Astrocyte (in vitro differentiated cells and primary cell): Measurements from ENCODE around the gene BCL11B. TPM values are rescaled to one million over a fixed set of nuclear protein-coding genes. Genes with fewer than 3 reads are reported as not detected.

Source experiments
- DNase-seq: peaks from one replicate; pipeline ENCODE4 v3.0.0-alpha.2; 2010; ENCODE audit warnings: low read depth
- FAIRE-seq: peaks from 2 replicates; lab custom pipeline; 2011; peaks lifted over from hg19 to GRCh38; lab: Jason Lieb, UNC
- H2AFZ ChIP-seq: 2 replicates; pipeline ENCODE4 v1.6.0; 2012; ENCODE audit warnings: low read depth, low read length, inconsistent platforms
- H3K27ac ChIP-seq: 2 replicates; pipeline ENCODE4 v1.5.1; 2011; ENCODE audit warnings: low read depth, low read length, inconsistent platforms
- H3K27me3 ChIP-seq: 2 replicates; pipeline ENCODE4 v1.6.0; 2011; ENCODE audit warnings: low read length, inconsistent platforms; ENCODE audit not compliant: insufficient read depth
- H3K36me3 ChIP-seq: 2 replicates; pipeline ENCODE4 v1.5.1; 2011; ENCODE audit warnings: low read length, inconsistent platforms; ENCODE audit not compliant: insufficient read depth
- H3K4me1 ChIP-seq: 2 replicates; pipeline ENCODE4 v1.5.1; 2011; ENCODE audit warnings: low read length, inconsistent platforms; ENCODE audit not compliant: insufficient read depth
- H3K4me2 ChIP-seq: 2 replicates; pipeline ENCODE4 v1.6.0; 2012; ENCODE audit warnings: low read length, inconsistent platforms
- H3K4me3 ChIP-seq: 2 replicates; pipeline ENCODE4 v1.5.1; 2011; ENCODE audit warnings: low read depth, mild to moderate bottlenecking, low read length, inconsistent platforms; ENCODE audit not compliant: insufficient read depth
- H3K79me2 ChIP-seq: 2 replicates; pipeline ENCODE4 v1.6.0; 2012; ENCODE audit warnings: mild to moderate bottlenecking, low read length, inconsistent platforms; ENCODE audit not compliant: insufficient read depth
- H3K9ac ChIP-seq: 2 replicates; pipeline ENCODE4 v1.6.0; 2012; ENCODE audit warnings: mild to moderate bottlenecking, low read length, inconsistent platforms
- H3K9me3 ChIP-seq: 2 replicates; pipeline ENCODE4 v1.5.1; 2012; ENCODE audit warnings: low read depth, mild to moderate bottlenecking, low read length, inconsistent platforms; ENCODE audit not compliant: insufficient read depth
- H4K20me1 ChIP-seq: 2 replicates; pipeline ENCODE4 v1.6.0; 2012; ENCODE audit warnings: low read length, inconsistent platforms; ENCODE audit not compliant: insufficient read depth
- H3K27ac Mint-ChIP-seq: one replicate; pipeline ENCODE4 v1.8.0; 2021; ENCODE audit warnings: mild to moderate bottlenecking, mixed read lengths; ENCODE audit not compliant: unreplicated experiment
- H3K27me3 Mint-ChIP-seq: one replicate; pipeline ENCODE4 v1.8.0; 2021; ENCODE audit warnings: low read depth, mixed read lengths; ENCODE audit not compliant: unreplicated experiment
- H3K36me3 Mint-ChIP-seq: one replicate; pipeline ENCODE4 v1.8.0; 2021; ENCODE audit warnings: low read depth, mixed read lengths; ENCODE audit not compliant: unreplicated experiment
- H3K4me1 Mint-ChIP-seq: one replicate; pipeline ENCODE4 v1.8.0; 2021; ENCODE audit warnings: low read depth, mixed read lengths; ENCODE audit not compliant: unreplicated experiment
- H3K4me3 Mint-ChIP-seq: one replicate; pipeline ENCODE4 v1.8.0; 2021; ENCODE audit warnings: mild to moderate bottlenecking, moderate library complexity, mixed read lengths; ENCODE audit not compliant: unreplicated experiment
- H3K9me3 Mint-ChIP-seq: one replicate; pipeline ENCODE4 v1.8.0; 2021; ENCODE audit warnings: mild to moderate bottlenecking, mixed read lengths; ENCODE audit not compliant: unreplicated experiment
- CTCF ChIP-seq: IDR thresholded peaks from 2 replicates; pipeline ENCODE4 v1.5.1; 2011; ENCODE audit warnings: low read depth, mild to moderate bottlenecking, inconsistent platforms, low read length, moderate library complexity; ENCODE audit not compliant: insufficient read depth
- EZH2 ChIP-seq: IDR thresholded peaks from 2 replicates; pipeline ENCODE4 v1.6.1; 2012; ENCODE audit warnings: mild to moderate bottlenecking, low read length, inconsistent platforms; ENCODE audit not compliant: insufficient read depth
- total RNA-seq: library from RNA; stranded (reverse); gene quantifications from 2 replicates; pipeline ENCODE4 v1.2.1, GENCODE V29; 2021

BCL11B gene
- total RNA-seq, 1 donor from 2014 or later = 1.1 TPM

DNA sequence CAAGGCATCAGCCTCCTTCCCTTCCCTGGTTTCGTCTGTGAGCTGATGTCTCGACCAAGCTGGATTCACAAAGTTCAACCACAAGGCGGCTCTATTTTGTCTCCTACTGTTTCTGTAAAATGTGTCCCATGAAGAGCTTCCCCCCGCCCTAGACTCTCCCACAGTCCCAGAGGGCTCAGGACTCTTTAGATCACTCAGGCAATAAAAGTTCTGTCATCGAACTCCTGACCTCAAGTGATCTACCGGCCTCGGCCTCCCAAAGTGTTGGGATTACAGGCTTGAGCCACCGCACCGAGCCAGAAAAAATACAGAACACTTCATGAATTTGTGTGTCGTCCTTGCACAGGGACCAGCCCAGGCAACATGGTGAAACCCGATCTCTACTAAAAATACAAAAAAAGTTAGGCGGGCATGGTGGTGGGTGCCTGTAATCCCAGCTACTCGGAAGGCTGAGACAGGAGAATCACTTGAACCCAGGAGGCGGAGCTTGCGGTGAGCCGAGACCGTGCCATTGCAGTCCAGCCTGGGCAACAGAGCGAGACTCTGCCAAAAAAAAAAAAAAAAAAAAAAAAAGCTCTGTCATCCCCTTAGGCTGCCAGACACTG is 149.4 kb downstream of the BCL11B start:
- no peaks in the 10 kb centered on the region for H3K79me2 ChIP-seq
- peaks cover 18% of the 10 kb centered on the region for H3K27me3 ChIP-seq
- peaks cover 32% of the 10 kb centered on the region for H3K27me3 Mint-ChIP-seq

GRCh38 chr14:99121319-99121875 is 150.6 kb downstream of the BCL11B start:
- H2AFZ ChIP-seq = no peak overlapping the region
- TF ChIP-seq CTCF = no peak
- TF ChIP-seq EZH2 = no peak
- no peaks in the 10 kb centered on the region for H4K20me1 ChIP-seq
- no peaks in the 10 kb centered on the region for H3K36me3 Mint-ChIP-seq
- no peak overlapping the region for H3K27ac Mint-ChIP-seq
- peaks cover 41% of the 10 kb centered on the region for H3K27me3 Mint-ChIP-seq
- H3K9ac ChIP-seq = no peak overlapping the region
- no peaks in the 10 kb centered on the region for H3K79me2 ChIP-seq
- H3K4me1 Mint-ChIP-seq = no peaks in the 10 kb centered on the region
- no peak for DNase-seq
- no peaks in the 10 kb centered on the region for H3K4me1 ChIP-seq
- H3K4me3 ChIP-seq = no peak overlapping the region
- FAIRE-seq = no peak
- no peak overlapping the region for H3K27ac ChIP-seq
- H3K9me3 ChIP-seq = no peaks in the 10 kb centered on the region
- H3K36me3 ChIP-seq = no peaks in the 10 kb centered on the region
- H3K4me3 Mint-ChIP-seq = no peak overlapping the region
- peaks cover 22% of the 10 kb centered on the region for H3K27me3 ChIP-seq
- peaks cover 2% of the 10 kb centered on the region for H3K9me3 Mint-ChIP-seq
- H3K4me2 ChIP-seq = no peak overlapping the region

More for the DNA sequence above, 149.4 kb downstream of the BCL11B start:
- Mint-ChIP-seq H3K4me3 (no peak overlapping the region), H3K4me1 (peaks cover 1% of the 10 kb centered on the region), H3K27ac (no peak overlapping the region), H3K36me3 (no peaks in the 10 kb centered on the region), H3K9me3 (peaks cover 2% of the 10 kb centered on the region)
- Histone ChIP-seq H3K9ac (no peak overlapping the region), H3K4me1 (peaks cover 7% of the 10 kb centered on the region), H3K27ac (no peak overlapping the region), H2AFZ (no peak overlapping the region), H3K36me3 (no peaks in the 10 kb centered on the region), H4K20me1 (no peaks in the 10 kb centered on the region), H3K4me3 (no peak overlapping the region), H3K4me2 (no peak overlapping the region), H3K9me3 (no peaks in the 10 kb centered on the region)
- no peak for TF ChIP-seq CTCF
- TF ChIP-seq EZH2 = no peak
- FAIRE-seq (no peak), DNase-seq (no peak)
